NAMALWA (cell line): ENCODE results near the gene GFOD1.

Experiments used
- DNase-seq: peaks from one replicate; pipeline ENCODE4 v3.0.0-alpha.2; 2015; ENCODE audit warnings: low spot score

Gene GFOD1

GRCh38 chr6:13425270-13425873, 62.0 kb downstream of the GFOD1 start:
- no peak for DNase-seq

- DNase-seq: no peak
These were observed 64.1 kb downstream of the GFOD1 start for GRCh38 chr6:13423252-13423651.

GRCh38 chr6:13422681-13423221, 64.6 kb downstream of the GFOD1 start:
- DNase-seq: no peak

GRCh38 chr6:13421425-13422059, 65.9 kb downstream of the GFOD1 start:
- DNase-seq: no peak

- DNase-seq: no peak
These were observed 67.1 kb downstream of the GFOD1 start for GRCh38 chr6:13420269-13420668.

- DNase-seq: no peak
These were observed 67.8 kb downstream of the GFOD1 start for GRCh38 chr6:13419422-13420195.

GRCh38 chr6:13418844-13419243, 68.6 kb downstream of the GFOD1 start:
- DNase-seq: no peak

GRCh38 chr6:13417954-13418353, 69.4 kb downstream of the GFOD1 start:
- no peak for DNase-seq

- DNase-seq: no peak
These were observed 70.0 kb downstream of the GFOD1 start for GRCh38 chr6:13417431-13417830.

GRCh38 chr6:13415283-13415682, 72.1 kb downstream of the GFOD1 start:
- DNase-seq: no peak

GRCh38 chr6:13413900-13414555, 73.4 kb downstream of the GFOD1 start:
- no peak for DNase-seq

- no peak for DNase-seq
These were observed 73.9 kb downstream of the GFOD1 start for GRCh38 chr6:13413466-13413862.

GRCh38 chr6:13412639-13413465, 74.5 kb downstream of the GFOD1 start:
- DNase-seq: no peak

- DNase-seq: no peak
These were observed 75.2 kb downstream of the GFOD1 start for GRCh38 chr6:13412211-13412610.

GRCh38 chr6:13411484-13411883, 75.9 kb downstream of the GFOD1 start:
- DNase-seq: no peak

GRCh38 chr6:13409991-13410390, 77.4 kb downstream of the GFOD1 start:
- no peak for DNase-seq

- no peak for DNase-seq
These were observed 79.4 kb downstream of the GFOD1 start for GRCh38 chr6:13407709-13408695.

GRCh38 chr6:13407368-13407708, 80.1 kb downstream of the GFOD1 start:
- no peak for DNase-seq

GRCh38 chr6:13406781-13407180, 80.6 kb downstream of the GFOD1 start:
- DNase-seq: no peak

GRCh38 chr6:13405961-13406477, 81.4 kb downstream of the GFOD1 start:
- DNase-seq: no peak
